ENCODE results near the gene SEPTIN6.

The SEPTIN6 gene

DNA sequence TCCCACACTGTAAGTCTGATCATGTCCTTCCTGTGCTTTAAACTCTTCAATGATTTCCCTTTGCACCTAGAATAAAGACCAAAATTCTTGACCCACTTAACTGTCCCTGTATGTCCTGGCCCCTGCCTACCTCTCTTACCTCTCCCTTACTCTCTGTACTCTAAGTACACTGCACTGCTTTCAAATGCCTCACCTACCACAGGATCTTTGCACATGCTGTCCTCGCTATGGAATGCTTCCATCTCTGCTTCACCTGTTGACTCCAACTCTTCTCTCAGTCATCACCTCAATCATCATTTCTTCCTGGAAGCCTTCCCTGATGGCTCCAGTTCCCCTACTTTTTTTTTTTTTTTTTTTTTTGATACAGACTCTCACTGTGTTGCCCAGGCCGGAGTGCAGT, 29.0 kb upstream of the SEPTIN6 start:
- H3K36me3 ChIP-seq: no peaks in the 10 kb centered on the region
- no peaks in the 10 kb centered on the region; a peak in 1 of 22 replicates for H3K9me3 ChIP-seq (replicated peaks in 1 of 11)
- H3K4me1 ChIP-seq: no peaks in the 10 kb centered on the region
- H3K4me3 ChIP-seq: no peak overlapping the region
- peak in 1 of 11 experiments; percentile 8; a peak in 1 of 22 replicates for TF ChIP-seq Cebpa-rat (IDR thresholded peaks at IDR 0.05)
- no peak overlapping the region for H3K4me2 ChIP-seq
- H4K20me1 ChIP-seq: no peaks in the 10 kb centered on the region
- H3K27me3 ChIP-seq: no peaks in the 10 kb centered on the region
- H3K27ac ChIP-seq: no peak overlapping the region
- H3K9ac ChIP-seq: no peak overlapping the region

DNA sequence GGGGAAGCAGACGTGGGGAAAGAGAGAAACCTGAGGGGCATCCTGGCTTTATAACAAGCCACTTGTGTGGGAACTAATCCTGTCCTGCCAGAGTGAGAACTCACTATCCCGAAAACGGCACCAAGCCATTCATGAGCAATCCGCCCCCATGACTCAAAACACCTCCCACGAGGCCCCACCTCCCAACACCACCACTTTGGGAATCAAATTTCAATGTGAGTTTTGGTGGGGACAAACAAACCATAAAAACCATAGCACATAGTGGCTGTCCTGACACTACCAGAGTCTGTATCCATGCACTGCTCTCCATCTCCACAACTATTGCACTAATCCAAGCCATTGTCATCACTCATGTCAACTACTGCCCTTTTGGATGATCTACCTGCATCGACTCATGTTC, 28.5 kb upstream of the SEPTIN6 start:
- Histone ChIP-seq H3K27ac (no peak overlapping the region), H4K20me1 (no peaks in the 10 kb centered on the region), H3K9ac (no peak overlapping the region), H3K4me3 (no peak overlapping the region), H3K27me3 (no peaks in the 10 kb centered on the region), H3K4me2 (no peak overlapping the region), H3K4me1 (no peaks in the 10 kb centered on the region), H3K9me3 (replicated peaks in 1 of 11) (no peaks in the 10 kb centered on the region; a peak in 1 of 22 replicates), H3K36me3 (no peaks in the 10 kb centered on the region)
- no peak for TF ChIP-seq Cebpa-rat (IDR thresholded peaks at IDR 0.05)

DNA sequence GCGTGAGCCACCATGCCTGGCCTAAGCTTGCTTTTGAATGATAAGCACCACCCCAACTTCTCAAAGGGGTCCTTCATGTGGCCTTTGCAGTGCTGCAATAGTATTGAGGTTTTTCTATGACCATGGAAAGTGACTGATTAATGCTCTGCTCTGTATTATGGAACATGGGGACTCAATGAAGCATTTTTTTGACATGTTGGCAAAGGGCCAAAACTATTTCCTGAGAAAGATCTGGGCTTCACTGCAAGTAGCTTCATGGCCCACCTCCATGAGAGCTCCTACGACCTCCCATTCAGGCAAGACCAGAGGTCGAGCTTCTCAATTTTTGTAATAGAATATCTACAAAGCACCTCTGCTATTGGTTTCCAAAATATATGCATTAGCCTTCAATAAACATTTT, 16.7 kb upstream of the SEPTIN6 start:
- H3K36me3 ChIP-seq: no peaks in the 10 kb centered on the region
- H3K27me3 ChIP-seq: no peaks in the 10 kb centered on the region
- no peak overlapping the region for H3K9ac ChIP-seq
- H3K4me1 ChIP-seq: peaks cover 3 to 15% (median 9%) of the 10 kb centered on the region in 10 experiments; a peak in 18 of 20 replicates
- H3K4me2 ChIP-seq: no peak overlapping the region
- no peaks in the 10 kb centered on the region for H3K9me3 ChIP-seq (replicated peaks in 1 of 11)
- no peak overlapping the region for H3K27ac ChIP-seq
- H3K4me3 ChIP-seq: no peak overlapping the region
- H4K20me1 ChIP-seq: no peaks in the 10 kb centered on the region
- TF ChIP-seq Cebpa-rat (IDR thresholded peaks at IDR 0.05): no peak

DNA sequence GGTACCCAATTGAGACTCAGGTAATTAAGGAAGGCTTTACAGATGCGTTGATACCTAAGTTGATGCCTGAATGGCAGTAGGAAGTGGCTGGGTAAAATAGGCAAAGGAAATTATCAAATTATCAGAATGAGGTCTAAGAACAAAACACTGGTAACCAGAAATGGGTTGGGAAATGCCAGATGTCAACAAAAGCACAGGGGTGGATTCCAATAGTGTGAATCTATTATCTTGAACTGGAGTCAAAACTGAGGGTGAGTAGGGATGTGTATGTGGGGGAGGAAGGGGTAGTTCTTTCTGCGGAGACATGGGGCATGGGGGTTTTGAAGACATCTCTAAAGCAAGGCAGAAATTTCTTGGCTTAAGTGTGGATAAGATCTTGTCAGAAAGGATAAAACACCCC, 16.0 kb upstream of the SEPTIN6 start:
- no peak for TF ChIP-seq Cebpa-rat (IDR thresholded peaks at IDR 0.05)
- Histone ChIP-seq H3K9ac (no peak overlapping the region), H3K4me2 (no peak overlapping the region), H3K9me3 (replicated peaks in 1 of 11) (no peaks in the 10 kb centered on the region), H3K27me3 (no peaks in the 10 kb centered on the region), H4K20me1 (no peaks in the 10 kb centered on the region), H3K36me3 (no peaks in the 10 kb centered on the region), H3K4me1 (peaks cover 3 to 19% (median 13%) of the 10 kb centered on the region in 10 experiments; a peak in 18 of 20 replicates), H3K4me3 (no peak overlapping the region), H3K27ac (no peak overlapping the region)

DNA sequence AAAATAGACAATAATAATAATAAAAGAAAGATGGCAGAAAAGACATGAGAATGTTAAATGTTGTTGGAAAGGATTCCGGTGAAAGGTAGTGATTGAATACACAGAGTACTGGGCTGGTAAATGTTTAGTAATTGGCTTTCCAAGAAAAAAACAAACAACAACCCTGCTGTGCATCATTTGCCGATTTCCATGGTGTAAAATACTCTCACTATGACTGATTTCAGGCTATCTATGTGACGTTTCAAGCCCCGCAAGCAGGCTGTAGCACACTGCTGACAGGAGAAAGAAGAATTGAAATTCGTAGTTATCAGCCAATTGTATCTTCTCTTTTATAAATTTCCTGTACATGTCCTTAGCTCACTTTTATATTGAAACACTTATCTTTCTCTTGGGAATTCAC, 13.6 kb upstream of the SEPTIN6 start:
- Histone ChIP-seq H3K27me3 (no peaks in the 10 kb centered on the region), H3K9ac (no peak overlapping the region), H3K4me2 (no peak overlapping the region), H3K36me3 (no peaks in the 10 kb centered on the region), H3K9me3 (replicated peaks in 1 of 11) (no peaks in the 10 kb centered on the region), H3K4me1 (peaks cover 3 to 19% (median 13%) of the 10 kb centered on the region in 10 experiments; a peak in 18 of 20 replicates), H3K4me3 (no peak overlapping the region), H4K20me1 (no peaks in the 10 kb centered on the region), H3K27ac (no peak overlapping the region)
- no peak for TF ChIP-seq Cebpa-rat (IDR thresholded peaks at IDR 0.05)

DNA sequence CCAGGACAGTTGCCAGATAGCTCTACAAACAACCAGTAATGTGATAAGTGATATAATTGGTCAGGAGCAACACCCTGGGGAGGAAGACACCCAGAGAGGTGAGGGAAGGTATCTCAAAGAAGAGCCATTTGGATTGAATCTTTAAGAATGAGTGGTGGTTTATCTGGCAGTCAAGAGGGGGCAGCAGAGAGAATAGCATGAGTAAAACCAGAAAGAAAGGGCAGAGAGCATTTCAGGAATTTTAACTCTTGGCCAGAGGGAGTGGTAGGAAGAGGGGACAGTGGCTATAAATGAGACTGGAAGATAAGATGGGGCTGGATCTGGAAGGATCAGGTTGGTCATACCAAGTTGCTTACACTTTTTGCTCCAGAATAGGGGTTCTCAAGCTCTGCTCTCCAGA, 5.9 kb upstream of the SEPTIN6 start:
- Histone ChIP-seq H4K20me1 (no peaks in the 10 kb centered on the region), H3K4me2 (no peak overlapping the region), H3K27ac (no peak overlapping the region), H3K4me1 (peaks cover 8 to 35% (median 32%) of the 10 kb centered on the region in 10 experiments; a peak in 19 of 20 replicates), H3K4me3 (no peak overlapping the region), H3K9me3 (replicated peaks in 1 of 11) (peaks cover 0 to 9% (median 0%) of the 10 kb centered on the region in 11 experiments; a peak in 2 of 22 replicates), H3K27me3 (no peaks in the 10 kb centered on the region), H3K36me3 (no peaks in the 10 kb centered on the region), H3K9ac (no peak overlapping the region)
- no peak for TF ChIP-seq Cebpa-rat (IDR thresholded peaks at IDR 0.05)

DNA sequence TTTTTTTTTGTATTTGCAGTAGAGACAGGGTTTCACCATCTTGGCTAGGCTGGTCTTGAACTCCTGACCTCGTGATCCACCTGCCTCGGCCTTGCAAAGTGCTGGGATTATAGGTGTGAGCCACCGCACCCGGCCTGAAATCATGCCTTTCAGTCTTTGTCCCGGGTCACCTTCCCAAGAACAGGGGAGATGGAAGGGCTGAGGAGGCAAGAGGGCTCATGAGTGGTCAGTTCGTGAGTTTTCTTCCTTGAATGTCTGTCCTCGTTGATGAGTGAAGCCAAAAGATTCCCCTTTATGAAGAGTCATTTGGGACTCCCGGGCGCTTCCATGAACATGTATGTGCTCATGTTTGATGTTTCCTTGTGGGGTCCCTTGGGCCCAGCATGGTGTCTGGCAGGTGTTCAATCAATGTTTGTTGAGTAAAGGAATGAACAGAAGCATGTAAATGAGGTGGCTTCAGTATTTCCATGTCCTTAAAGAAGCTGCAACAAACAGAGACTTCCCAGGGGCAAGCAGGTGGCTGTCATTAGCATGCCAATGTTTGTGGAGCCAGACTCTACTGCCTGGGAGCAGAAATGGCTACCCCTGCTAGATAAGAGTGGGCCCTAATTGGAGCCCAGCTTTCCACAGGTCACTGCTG, 3.4 kb upstream of the SEPTIN6 start:
- Histone ChIP-seq H3K9me3 (replicated peaks in 1 of 11) (peaks cover 0 to 13% (median 0%) of the 10 kb centered on the region in 11 experiments; a peak in 2 of 22 replicates), H3K36me3 (no peaks in the 10 kb centered on the region), H3K27me3 (no peaks in the 10 kb centered on the region), H4K20me1 (peaks cover 0 to 7% (median 0%) of the 10 kb centered on the region in 11 experiments; a peak in 3 of 22 replicates), H3K4me2 (peak overlapping the region in 8 of 11 experiments; percentile 15 to 86 (median 85); a peak in 15 of 22 replicates), H3K9ac (no peak overlapping the region), H3K4me3 (no peak overlapping the region), H3K27ac (no peak overlapping the region), H3K4me1 (peaks cover 11 to 38% (median 35%) of the 10 kb centered on the region in 10 experiments; a peak in 19 of 20 replicates)
- no peak for TF ChIP-seq Cebpa-rat (IDR thresholded peaks at IDR 0.05)

DNA sequence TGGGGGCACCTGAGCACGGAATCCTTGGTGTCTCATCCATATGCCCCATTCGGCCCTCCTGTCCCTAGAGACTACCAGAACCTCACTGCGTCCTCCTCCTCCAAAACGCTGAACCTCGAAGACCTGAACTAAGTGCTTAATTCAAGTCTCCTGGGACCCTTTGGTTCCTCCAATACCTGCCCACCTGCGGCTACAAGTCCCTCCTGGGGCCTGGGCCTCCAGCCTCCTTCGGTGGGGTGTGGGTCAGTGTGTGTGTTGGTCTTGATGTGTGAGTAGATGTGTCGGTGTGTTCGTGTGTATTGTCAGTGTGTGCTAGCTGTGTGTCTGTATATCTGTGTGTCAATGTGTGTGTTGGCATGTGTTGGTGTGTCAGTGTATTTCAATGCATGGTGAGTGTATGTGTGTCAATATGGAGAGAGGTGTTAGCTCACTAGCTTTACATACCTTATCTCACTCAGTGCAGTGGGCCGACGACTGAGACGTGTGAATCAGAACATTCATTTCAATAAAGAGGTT, 2.6 kb upstream of the SEPTIN6 start:
- H3K27me3 ChIP-seq: no peaks in the 10 kb centered on the region
- H3K9ac ChIP-seq: peak overlapping the region in 3 of 11 experiments; percentile 12 to 83 (median 18); a peak in 2 of 22 replicates
- 0 out of 22 replicates have a peak overlapping the region, but pooled peaks of 1 of the 11 experiments have one; percentile 15 for H3K27ac ChIP-seq
- peaks cover 0 to 11% (median 0%) of the 10 kb centered on the region in 11 experiments; a peak in 3 of 22 replicates for H4K20me1 ChIP-seq
- peaks cover 0 to 13% (median 0%) of the 10 kb centered on the region in 11 experiments; a peak in 2 of 22 replicates for H3K9me3 ChIP-seq (replicated peaks in 1 of 11)
- H3K4me1 ChIP-seq: peaks cover 18 to 46% (median 37%) of the 10 kb centered on the region in 10 experiments; a peak in 19 of 20 replicates
- no peak for TF ChIP-seq Cebpa-rat (IDR thresholded peaks at IDR 0.05)
- H3K4me3 ChIP-seq: 0 out of 20 replicates have a peak overlapping the region, but pooled peaks of 1 of the 10 experiments have one; percentile 13
- peak overlapping the region; percentile 67 to 86 (median 84); a peak in 21 of 22 replicates for H3K4me2 ChIP-seq
- H3K36me3 ChIP-seq: no peaks in the 10 kb centered on the region
